Mesenchymal stem cell (in vitro differentiated cells and primary cell): ENCODE data around the gene BCL7A.

Source experiments
- DNase-seq: peaks from one replicate; pipeline ENCODE4 v3.0.0-alpha.2; 2013
- H2AFZ ChIP-seq: one replicate; pipeline ENCODE4 v1.6.1; 2013; ENCODE audit warnings: low read depth, mild to moderate bottlenecking, control low read depth, inconsistent platforms, low read length, moderate library complexity
- H2AK5ac ChIP-seq: 2 replicates; pipeline ENCODE4 v1.6.1; 2013; ENCODE audit warnings: low read length, moderate library complexity, mild to moderate bottlenecking, inconsistent platforms; ENCODE audit not compliant: severe bottlenecking
- H2BK120ac ChIP-seq: one replicate; pipeline ENCODE4 v1.6.1; 2013; ENCODE audit warnings: low read depth, mild to moderate bottlenecking, inconsistent platforms, low read length, moderate library complexity
- H2BK12ac ChIP-seq, 2 experiments: one replicate each; pipeline ENCODE4 v1.6.1; 2013; ENCODE audit warnings: inconsistent platforms in 2 of 2, low read length in 2 of 2, mild to moderate bottlenecking in 2 of 2, moderate library complexity in 2 of 2, control low read depth in 1 of 2
- H2BK15ac ChIP-seq: one replicate; pipeline ENCODE4 v1.6.1; 2013; ENCODE audit warnings: mild to moderate bottlenecking, low read depth, inconsistent platforms; ENCODE audit not compliant: poor library complexity, severe bottlenecking
- H2BK5ac ChIP-seq: 2 replicates; pipeline ENCODE4 v1.6.1; 2013; ENCODE audit warnings: low read depth, mild to moderate bottlenecking, low read length, control low read depth, inconsistent platforms; ENCODE audit not compliant: poor library complexity, severe bottlenecking
- H3K14ac ChIP-seq, 2 experiments: one replicate each; pipeline ENCODE4 v1.6.1; 2013; ENCODE audit warnings: inconsistent platforms in 2 of 2, low read length in 2 of 2, control low read depth in 1 of 2, mild to moderate bottlenecking in 1 of 2, moderate library complexity in 1 of 2
- H3K18ac ChIP-seq, 2 experiments: one replicate each; pipeline ENCODE4 v1.6.1; 2013; ENCODE audit warnings: inconsistent platforms in 2 of 2, low read length in 2 of 2, control low read depth in 1 of 2, low read depth in 1 of 2, mild to moderate bottlenecking in 1 of 2
- H3K23ac ChIP-seq, 2 experiments: one replicate each; pipeline ENCODE4 v1.6.1; 2013; ENCODE audit warnings: inconsistent platforms in 2 of 2, low read length in 2 of 2, mild to moderate bottlenecking in 2 of 2, moderate library complexity in 2 of 2, control low read depth in 1 of 2
- H3K27ac ChIP-seq: 2 replicates; pipeline ENCODE4 v1.5.1; 2013; ENCODE audit warnings: mild to moderate bottlenecking, moderate library complexity, low read length, control low read depth, inconsistent platforms; ENCODE audit not compliant: poor library complexity, severe bottlenecking
- H3K27me3 ChIP-seq, 2 experiments: 2 replicates each; pipeline versions ENCODE4 v1.6.1 to v1.7.0; 2013; ENCODE audit warnings: low read length in 2 of 2, mild to moderate bottlenecking in 2 of 2, moderate library complexity in 2 of 2, control low read depth in 1 of 2, inconsistent platforms in 1 of 2; ENCODE audit not compliant: control insufficient read depth in 1 of 2, insufficient read depth in 1 of 2
- H3K36me3 ChIP-seq, 2 experiments: 2 replicates each; pipeline versions ENCODE4 v1.6.1 to v1.7.0; 2013; ENCODE audit warnings: low read length in 2 of 2, control low read depth in 1 of 2, inconsistent platforms in 1 of 2, low read depth in 1 of 2, mild to moderate bottlenecking in 1 of 2; ENCODE audit not compliant: insufficient read depth in 2 of 2, control insufficient read depth in 1 of 2
- H3K4ac ChIP-seq, 2 experiments: one replicate each; pipeline ENCODE4 v1.6.1; 2013; ENCODE audit warnings: inconsistent platforms in 2 of 2, low read length in 2 of 2, mild to moderate bottlenecking in 2 of 2, moderate library complexity in 2 of 2, control low read depth in 1 of 2, low read depth in 1 of 2
- H3K4me1 ChIP-seq: 2 replicates; pipeline ENCODE4 v1.6.1; 2013; ENCODE audit warnings: low read depth, low read length, control low read depth; ENCODE audit not compliant: control insufficient read depth, insufficient read depth
- H3K4me2 ChIP-seq: 2 replicates; pipeline ENCODE4 v1.6.1; 2013; ENCODE audit warnings: low read length, mild to moderate bottlenecking, inconsistent platforms; ENCODE audit not compliant: poor library complexity, severe bottlenecking
- H3K4me3 ChIP-seq, 2 experiments: 2 replicates each; pipeline versions ENCODE4 v1.5.1 to v1.7.0; 2013; ENCODE audit warnings: low read length in 2 of 2, mild to moderate bottlenecking in 2 of 2, control low read depth in 1 of 2, low read depth in 1 of 2; ENCODE audit not compliant: insufficient read depth in 1 of 2
- H3K79me1 ChIP-seq: replicated peaks from 2 replicates; pipeline ENCODE4 v1.6.1; 2013; ENCODE audit warnings: mild to moderate bottlenecking, control low read depth, low read length, inconsistent platforms; ENCODE audit not compliant: poor library complexity, severe bottlenecking
- H3K9ac ChIP-seq: 2 replicates; pipeline ENCODE4 v1.7.0; 2013; ENCODE audit warnings: mild to moderate bottlenecking, low read length, moderate library complexity
- H3K9me3 ChIP-seq: 2 replicates; pipeline ENCODE4 v1.7.0; 2013; ENCODE audit warnings: mild to moderate bottlenecking, low read length; ENCODE audit not compliant: control insufficient read depth
- H4K8ac ChIP-seq: one replicate; pipeline ENCODE4 v1.6.1; 2013; ENCODE audit warnings: inconsistent platforms, mild to moderate bottlenecking, low read length, moderate library complexity
- H4K91ac ChIP-seq: one replicate; pipeline ENCODE4 v1.6.1; 2013; ENCODE audit warnings: mild to moderate bottlenecking, low read length, inconsistent platforms
- WGBS: methylation state at CpG from one replicate; pipeline ENCODE4 v1.1.7; 2013; ENCODE audit warnings: mixed read lengths; 5-methylcytosine and 5-hydroxymethylcytosine counted together

BCL7A gene

DNA sequence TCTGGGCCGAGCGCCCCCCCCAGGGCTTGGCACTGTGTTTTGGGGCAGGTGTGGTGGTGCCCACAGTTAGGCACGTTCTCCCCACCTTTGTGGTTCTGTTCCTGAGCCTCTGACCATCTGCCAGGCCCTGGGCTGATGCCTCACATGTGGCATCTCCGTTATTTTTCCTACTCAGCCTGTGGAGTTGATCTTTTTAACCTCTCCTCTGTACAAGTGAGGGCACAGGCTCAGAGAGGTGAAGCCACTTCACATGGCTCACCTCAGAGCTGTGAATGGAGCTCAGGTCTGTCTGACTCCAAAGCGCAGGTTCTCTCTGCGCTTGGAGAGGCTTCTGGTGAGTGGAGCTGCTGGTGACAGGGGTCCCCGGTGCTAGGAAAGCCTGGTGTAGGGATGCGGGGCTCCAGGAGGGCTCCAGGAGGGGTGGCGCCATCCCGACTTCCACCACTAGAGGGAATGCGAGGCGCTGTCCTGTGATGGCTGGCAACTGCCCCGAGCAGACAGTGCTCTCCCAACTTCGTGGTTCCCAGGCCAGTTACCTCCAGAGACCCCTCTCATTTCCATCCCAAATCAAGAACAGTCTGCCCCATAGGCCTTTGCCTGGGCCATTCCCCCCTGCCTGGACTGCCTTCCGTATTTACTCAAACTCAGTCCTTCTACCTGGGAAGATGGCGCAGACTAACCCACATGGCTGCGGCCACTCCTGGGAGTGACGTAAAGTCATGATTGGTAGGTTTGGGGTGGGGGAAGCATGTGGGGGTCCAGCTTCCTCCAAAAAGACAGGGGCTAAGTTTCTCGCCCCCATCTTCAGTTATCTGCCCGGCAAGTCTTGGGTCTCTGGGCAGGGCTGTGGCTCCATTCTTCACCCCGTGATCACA is 9.9 kb downstream of the BCL7A start:
- no peak overlapping the region for H3K18ac ChIP-seq
- H3K79me1 ChIP-seq: peaks cover 60% of the 10 kb centered on the region
- H4K8ac ChIP-seq: no peak overlapping the region
- no peak overlapping the region for H3K27ac ChIP-seq
- H3K4me2 ChIP-seq: no peak overlapping the region
- H2BK5ac ChIP-seq: no peak overlapping the region
- H3K9me3 ChIP-seq: no peaks in the 10 kb centered on the region
- no peak overlapping the region for H3K4ac ChIP-seq
- no peak overlapping the region for H3K14ac ChIP-seq
- 71% methylated on average over 20 of the region's 21 CpGs for WGBS
- H3K23ac ChIP-seq: no peak overlapping the region
- no peaks in the 10 kb centered on the region for H3K27me3 ChIP-seq
- peaks cover 0 to 31% of the 10 kb centered on the region in 2 experiments for H3K36me3 ChIP-seq
- peak; percentile 44 for DNase-seq
- H2BK12ac ChIP-seq: no peak overlapping the region
- no peak overlapping the region for H2BK15ac ChIP-seq
- H2AK5ac ChIP-seq: peak overlapping the region; percentile 60
- H3K4me1 ChIP-seq: peaks cover 29% of the 10 kb centered on the region
- H3K9ac ChIP-seq: no peak overlapping the region
- no peak overlapping the region for H2AFZ ChIP-seq
- H4K91ac ChIP-seq: no peak overlapping the region
- H3K4me3 ChIP-seq: no peak overlapping the region
- H2BK120ac ChIP-seq: no peak overlapping the region

DNA sequence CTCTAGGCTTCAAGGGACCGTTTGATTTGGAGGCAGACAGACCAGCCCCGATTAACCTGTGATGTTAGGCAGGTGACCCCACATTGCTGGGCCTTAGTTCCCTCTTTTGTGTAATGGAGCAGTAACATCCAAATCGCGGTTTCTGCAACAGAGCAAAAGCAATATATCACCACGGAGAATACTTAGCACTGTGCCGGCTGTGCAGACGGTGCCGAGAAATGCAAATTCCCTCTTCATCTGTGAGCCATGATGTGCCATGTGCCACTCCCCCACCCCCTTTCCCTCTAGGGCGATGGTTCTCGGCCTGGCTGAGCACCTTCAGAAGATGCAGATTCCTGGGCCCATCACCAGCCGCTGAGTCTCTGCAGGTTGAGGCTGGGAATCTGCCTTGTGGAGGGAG is 10.9 kb downstream of the BCL7A start:
- no peak overlapping the region for H3K27ac ChIP-seq
- no peak overlapping the region for H3K14ac ChIP-seq
- no peaks in the 10 kb centered on the region for H3K27me3 ChIP-seq
- no peak overlapping the region for H3K23ac ChIP-seq
- no peak overlapping the region for H3K4ac ChIP-seq
- no peak overlapping the region for H3K9ac ChIP-seq
- no peak overlapping the region for H4K8ac ChIP-seq
- peaks cover 58% of the 10 kb centered on the region for H3K79me1 ChIP-seq
- no peak overlapping the region for H3K18ac ChIP-seq
- no peak overlapping the region for H2BK12ac ChIP-seq
- no peak overlapping the region for H2BK5ac ChIP-seq
- peaks cover 0 to 39% of the 10 kb centered on the region in 2 experiments for H3K36me3 ChIP-seq
- H3K4me3 ChIP-seq: no peak overlapping the region
- no peak overlapping the region for H3K4me2 ChIP-seq
- no peak overlapping the region for H2BK15ac ChIP-seq
- no peak overlapping the region for H2BK120ac ChIP-seq
- H3K4me1 ChIP-seq: peaks cover 27% of the 10 kb centered on the region
- WGBS: 97% methylated on average over 8 of the region's 11 CpGs
- no peak for DNase-seq
- no peak overlapping the region for H4K91ac ChIP-seq
- peak overlapping the region; percentile 42 for H2AK5ac ChIP-seq
- H3K9me3 ChIP-seq: no peaks in the 10 kb centered on the region
- H2AFZ ChIP-seq: no peak overlapping the region

DNA sequence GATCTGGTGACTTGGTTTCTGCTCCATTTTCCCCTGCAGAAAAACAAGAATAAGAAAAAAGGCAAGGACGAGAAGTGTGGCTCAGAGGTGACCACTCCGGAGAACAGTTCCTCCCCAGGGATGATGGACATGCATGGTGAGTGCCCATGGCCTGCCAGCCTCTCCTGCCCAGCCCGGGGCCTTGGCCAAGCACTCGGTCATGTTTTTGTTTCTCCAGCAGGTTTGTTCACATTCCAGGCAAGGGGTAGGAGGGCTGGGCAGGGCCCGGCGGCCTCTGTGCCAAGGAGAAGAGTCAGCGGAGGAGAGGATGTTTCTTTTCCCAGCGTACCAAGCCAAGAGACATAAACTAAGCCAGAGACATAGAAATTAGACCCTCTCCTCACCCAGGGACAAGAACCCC is 13.6 kb downstream of the BCL7A start:
- Histone ChIP-seq H2BK5ac (no peak overlapping the region), H3K18ac (no peak overlapping the region), H3K36me3 (peaks cover 0 to 38% of the 10 kb centered on the region in 2 experiments), H4K8ac (no peak overlapping the region), H2AK5ac (no peak overlapping the region), H3K14ac (no peak overlapping the region), H3K27me3 (no peaks in the 10 kb centered on the region), H2BK15ac (no peak overlapping the region), H3K4me3 (no peak overlapping the region), H3K23ac (no peak overlapping the region), H2AFZ (no peak overlapping the region), H4K91ac (no peak overlapping the region), H3K4me2 (no peak overlapping the region), H2BK12ac (no peak overlapping the region), H3K27ac (no peak overlapping the region), H3K4ac (no peak overlapping the region), H3K79me1 (peaks cover 43% of the 10 kb centered on the region), H3K9ac (no peak overlapping the region), H3K4me1 (peaks cover 12% of the 10 kb centered on the region), H3K9me3 (no peaks in the 10 kb centered on the region), H2BK120ac (no peak overlapping the region)
- no peak for DNase-seq
- WGBS: 97% methylated on average over 8 of the region's 8 CpGs

DNA sequence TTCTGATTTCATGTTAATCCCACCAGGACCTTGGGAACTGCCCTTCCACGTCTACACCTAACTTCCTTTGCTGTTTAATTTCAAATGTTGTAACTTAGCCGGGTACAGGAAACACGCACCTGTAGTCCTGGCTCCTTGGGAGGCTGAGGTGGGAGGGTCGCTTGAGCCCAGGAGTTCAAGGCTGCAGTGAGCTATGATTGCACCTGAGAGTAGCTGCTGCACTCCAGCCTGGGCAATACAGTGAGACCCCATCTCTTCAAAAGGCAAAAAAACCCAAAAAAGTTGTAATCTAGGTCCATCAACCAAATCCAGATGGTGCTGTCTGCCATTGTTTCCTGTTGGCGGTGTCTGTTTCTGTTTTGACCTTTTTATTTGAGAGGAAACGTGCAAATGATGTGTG is 14.5 kb downstream of the BCL7A start:
- H2BK12ac ChIP-seq: no peak overlapping the region
- H3K4me3 ChIP-seq: no peak overlapping the region
- no peak overlapping the region for H3K9ac ChIP-seq
- no peak overlapping the region for H4K8ac ChIP-seq
- H2AK5ac ChIP-seq: no peak overlapping the region
- no peak overlapping the region for H2AFZ ChIP-seq
- peaks cover 0 to 31% of the 10 kb centered on the region in 2 experiments for H3K36me3 ChIP-seq
- H3K79me1 ChIP-seq: peaks cover 39% of the 10 kb centered on the region
- no peak overlapping the region for H2BK5ac ChIP-seq
- H3K9me3 ChIP-seq: no peaks in the 10 kb centered on the region
- H4K91ac ChIP-seq: no peak overlapping the region
- WGBS: 100% methylated on average over 6 of the region's 6 CpGs
- no peak overlapping the region for H3K23ac ChIP-seq
- no peaks in the 10 kb centered on the region for H3K27me3 ChIP-seq
- H3K18ac ChIP-seq: no peak overlapping the region
- no peak overlapping the region for H2BK120ac ChIP-seq
- H3K27ac ChIP-seq: no peak overlapping the region
- no peak overlapping the region for H3K4me2 ChIP-seq
- no peak overlapping the region for H3K4ac ChIP-seq
- H3K4me1 ChIP-seq: peaks cover 15% of the 10 kb centered on the region
- H3K14ac ChIP-seq: no peak overlapping the region
- no peak overlapping the region for H2BK15ac ChIP-seq
- DNase-seq: no peak
